Measurements from ENCODE around the gene CCDC157.
"Not testable (repeated sequence)": the region's sequence is repeated elsewhere in the genome, so short reads cannot be mapped to it uniquely, and the experiment has no call there.

- not testable (repeated sequence) for TF ChIP-seq CTCF (IDR thresholded peaks at IDR 0.05; ENCODE audit: low read depth, low read length, poor library complexity, severe bottlenecking); EZH2phosphoT487 (IDR thresholded peaks at IDR 0.05; ENCODE audit: borderline replicate concordance, low read length)
Observed at GRCh38 chr22:30401024-30401423, 44.2 kb downstream of the CCDC157 start.

Measured in DOHH2 (cell line).